SK-N-SH (cell line): Measurements from ENCODE around the gene OXSR1.

Source experiments
- CTCF ChIP-seq: fragments of 200-600 bp; sonication (generic); IDR thresholded peaks from 2 replicates; pipeline ENCODE4 v1.6.1; 2017; ENCODE audit warnings: antibody characterized with exemption, mild to moderate bottlenecking, moderate library complexity
- EP300 ChIP-seq, 2 experiments: IDR thresholded peaks; 2 replicates each; pipeline versions ENCODE4 v1.4.0 to v1.6.1; 2012; ENCODE audit warnings: borderline replicate concordance in 1 of 2, low read depth in 1 of 2, low read length in 1 of 2
- GABPA ChIP-seq: IDR thresholded peaks from 2 replicates; pipeline ENCODE4 v1.4.0; 2012; ENCODE audit warnings: low read depth, mild to moderate bottlenecking
- IRF3 ChIP-seq: fragments of 150-350 bp; IDR thresholded peaks from 2 replicates; pipeline ENCODE4 v1.6.1; 2016; ENCODE audit warnings: mild to moderate bottlenecking, low read depth, low read length
- NFIC ChIP-seq: IDR thresholded peaks from 2 replicates; pipeline ENCODE4 v1.4.0; 2012; ENCODE audit warnings: borderline replicate concordance
- POLR2AphosphoS5 ChIP-seq: IDR thresholded peaks from 2 replicates; pipeline ENCODE4 v1.6.1; 2012; ENCODE audit warnings: low read depth, low read length
- RAD21 ChIP-seq: IDR thresholded peaks from 2 replicates; pipeline ENCODE4 v1.6.1; 2012; ENCODE audit warnings: mild to moderate bottlenecking, low read length
- REST ChIP-seq: IDR thresholded peaks from 2 replicates; pipeline ENCODE4 v1.6.1; 2012; ENCODE audit warnings: mild to moderate bottlenecking, low read depth, low read length, moderate library complexity
- RFX5 ChIP-seq: IDR thresholded peaks from 2 replicates; pipeline ENCODE4 v1.6.1; 2012; ENCODE audit warnings: mild to moderate bottlenecking, improper control_type of control experiment, low read length
- SIN3A ChIP-seq: IDR thresholded peaks from 2 replicates; pipeline ENCODE4 v1.6.1; 2012; ENCODE audit warnings: low read depth, mild to moderate bottlenecking, low read length, moderate library complexity, borderline replicate concordance
- USF1 ChIP-seq: IDR thresholded peaks from 2 replicates; pipeline ENCODE4 v1.4.0; 2012; ENCODE audit warnings: low read depth, borderline replicate concordance
- USF2 ChIP-seq: fragments of 150-350 bp; IDR thresholded peaks from 2 replicates; pipeline ENCODE4 v1.6.1; 2017; ENCODE audit warnings: antibody characterized with exemption, low read length, low read depth, borderline replicate concordance

- no peak for TF ChIP-seq CTCF
- no peak for TF ChIP-seq REST
- TF ChIP-seq SIN3A: no peak
- no peak for TF ChIP-seq USF2
- no peak for TF ChIP-seq POLR2AphosphoS5
- no peak for TF ChIP-seq GABPA
- no peak for TF ChIP-seq RFX5
- TF ChIP-seq NFIC: no peak
- no peak for TF ChIP-seq IRF3
- no peak for TF ChIP-seq EP300 (IDR thresholded peaks at IDR 0.05; ENCODE audit: borderline replicate concordance in 1 of 2, low read depth in 1 of 2, low read length in 1 of 2)
- no peak for TF ChIP-seq RAD21
- no peak for TF ChIP-seq USF1
Measured at GRCh38 chr3:38268087-38268486, 102.8 kb downstream of the OXSR1 start.
